ENCODE results near the gene CSKMT. TPM values are rescaled to one million over a fixed set of nuclear protein-coding genes. Genes with fewer than 3 reads are reported as not detected.
A peak's percentile ranks its signal among the peaks of the same experiment; 100 is the strongest.

CSKMT gene
- total RNA-seq, 1 experiment from 2014 or later: 16.3 TPM

DNA sequence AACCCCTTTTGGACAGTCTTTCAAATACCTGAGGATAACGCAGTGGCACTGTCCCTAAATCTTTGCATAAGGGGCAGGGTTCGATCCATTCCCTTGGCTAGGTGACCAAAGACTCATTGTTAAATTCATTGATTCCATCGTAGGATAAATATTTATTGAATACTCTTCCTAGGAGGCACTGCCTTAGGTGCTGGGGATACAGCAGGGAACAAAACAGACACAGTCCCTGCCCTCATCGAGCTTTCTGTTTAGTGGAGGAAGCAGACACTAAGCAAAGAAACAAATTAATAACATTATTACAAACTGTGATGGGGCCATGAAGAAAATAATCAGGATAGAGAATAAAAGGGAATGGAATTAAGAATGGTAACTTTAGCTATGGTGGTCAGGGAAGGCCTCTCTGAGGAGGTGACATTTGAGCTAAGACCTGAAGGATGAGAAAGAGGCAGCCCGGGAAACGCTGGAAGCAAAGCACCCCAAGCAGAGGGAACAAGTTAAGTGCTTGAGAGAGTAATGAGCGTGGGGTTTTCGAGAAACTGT lies 44.0 kb upstream of the CSKMT start:
- H3K4me3 ChIP-seq (ENCODE audit: low read length): peak overlapping the region; percentile 88
- no peaks in the 10 kb centered on the region for H4K20me1 ChIP-seq (ENCODE audit: low read length)
- H3K36me3 ChIP-seq (ENCODE audit: low read depth, low read length): peaks cover 14% of the 10 kb centered on the region; the same call in 1 of the 2 replicates
- H3K9ac ChIP-seq (ENCODE audit: low read length): peak overlapping the region; percentile 85
- peaks cover 21% of the 10 kb centered on the region for H3K4me1 ChIP-seq (ENCODE audit: insufficient read depth, low read length)
- BruUV-seq (replicated peaks): TSS peak; percentile 25
- ATAC-seq (no peak), DNase-seq (no peak)
- H3K9me3 ChIP-seq (ENCODE audit: low read length): no peaks in the 10 kb centered on the region
- peak overlapping the region; percentile 84 for H3K4me2 ChIP-seq (ENCODE audit: low read length)
- intact Hi-C loops (cut with micrococcal nuclease): no loop called here
- H3K9me2 ChIP-seq (replicated peaks; ENCODE audit: low read length): no peaks in the 10 kb centered on the region
- H3K27me3 ChIP-seq (ENCODE audit: low read length): no peaks in the 10 kb centered on the region
- ChIA-PET POLR2A (ENCODE audit: unreplicated experiment) (interaction anchor here (0.6 to 1.2 kb wide), 3 partner anchors 17 to 85 kb away, joined by 3 to 9 read pairs (median 5); partner anchors contain the start of gene INTS5), CTCF (interaction anchor here (1.3 to 2.0 kb wide), 2 partner anchors 9 to 44 kb away, joined by 3 to 5 read pairs; partner anchors contain the start of genes C11orf98 and CSKMT)
- H3F3A ChIP-seq (ENCODE audit: low read length, unreplicated experiment): peaks cover 13% of the 10 kb centered on the region
- peaks cover 24% of the 10 kb centered on the region for H3K79me2 ChIP-seq (ENCODE audit: low read length)
- TF ChIP-seq EZH2phosphoT487 (IDR thresholded peaks at IDR 0.05; ENCODE audit: borderline replicate concordance, low read length) (no peak), EZH2 (IDR thresholded peaks at IDR 0.05; ENCODE audit: low read length, unreplicated experiment) (no peak)
- H2AFZ ChIP-seq (ENCODE audit: low read length): peak overlapping the region; percentile 74
- peak overlapping the region; percentile 79 for H3K27ac ChIP-seq (ENCODE audit: low read length)

DNA sequence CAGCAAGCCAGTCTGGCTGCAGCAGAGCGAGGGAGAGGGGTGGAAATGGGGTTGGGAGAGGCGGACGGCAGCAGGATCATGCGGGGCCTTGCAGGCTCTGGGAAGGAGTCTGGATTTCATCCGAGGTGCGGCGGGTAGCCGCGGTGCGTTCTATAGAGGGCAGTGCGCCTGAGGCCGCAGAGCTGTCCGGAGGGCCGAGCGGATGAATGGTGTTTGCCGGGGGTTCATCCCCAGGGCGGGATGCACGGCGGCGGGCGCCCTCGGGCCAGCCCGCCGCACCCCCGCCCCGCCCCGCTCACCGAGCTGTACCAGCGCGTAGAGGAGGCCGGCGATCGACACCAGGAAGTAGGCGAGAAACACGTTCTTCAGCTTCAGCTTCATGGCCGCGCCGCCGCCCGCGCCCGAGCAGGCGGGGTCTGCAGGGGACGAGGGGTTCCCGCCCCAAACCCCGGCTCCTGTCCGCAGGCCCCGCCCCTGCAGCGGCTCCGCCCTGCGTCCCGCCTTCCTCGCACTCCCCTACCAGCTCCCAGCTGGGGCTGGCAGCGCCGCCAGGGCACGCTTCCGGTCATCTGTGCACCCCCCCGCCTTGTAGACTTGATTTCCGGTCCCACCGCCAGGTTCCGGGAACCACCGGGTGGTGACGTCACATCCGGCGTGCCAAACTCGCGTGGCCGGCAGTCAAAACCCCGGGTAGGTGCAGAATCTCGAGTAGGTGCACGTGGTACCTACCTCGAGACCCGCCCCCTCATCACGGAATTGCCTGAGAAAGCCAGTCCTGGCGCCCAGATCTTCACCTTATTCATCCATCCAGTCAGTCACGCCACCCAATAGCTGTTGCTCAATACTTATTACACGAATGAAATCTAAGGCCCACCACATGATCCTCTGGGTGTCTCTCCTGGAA lies 43.3 kb upstream of the CSKMT start, which contains the start of gene B3GAT3:
Gene B3GAT3, minus strand, starts transcription at position 420 of the 904 bp plus-strand sequence. Its CDS starts 39 bp downstream, at position 381.
- ATAC-seq: peak; percentile 95
- Histone ChIP-seq H3K79me2 (ENCODE audit: low read length) (peaks cover 24% of the 10 kb centered on the region), H3K9me3 (ENCODE audit: low read length) (no peaks in the 10 kb centered on the region), H3K27me3 (ENCODE audit: low read length) (no peaks in the 10 kb centered on the region), H3K36me3 (ENCODE audit: low read depth, low read length) (peaks cover 21% of the 10 kb centered on the region), H3K4me3 (ENCODE audit: low read length) (peak within 1 kb of the TSS; percentile 88), H3K4me1 (ENCODE audit: insufficient read depth, low read length) (peaks cover 21% of the 10 kb centered on the region), H3K27ac (ENCODE audit: low read length) (peak within 1 kb of the TSS; percentile 79), H2AFZ (ENCODE audit: low read length) (peak within 1 kb of the TSS; percentile 74), H3K9ac (ENCODE audit: low read length) (peak within 1 kb of the TSS; percentile 85), H3K9me2 (replicated peaks; ENCODE audit: low read length) (no peaks in the 10 kb centered on the region), H4K20me1 (ENCODE audit: low read length) (no peaks in the 10 kb centered on the region), H3K4me2 (ENCODE audit: low read length) (peak within 1 kb of the TSS; percentile 84), H3F3A (ENCODE audit: low read length, unreplicated experiment) (peaks cover 13% of the 10 kb centered on the region)
- ChIA-PET CTCF (interaction anchor here (0.5 to 2.0 kb wide), 4 partner anchors 10 to 149 kb away, joined by 3 to 6 read pairs (median 6); partner anchors contain the start of genes C11orf98, CSKMT and TAF6L), POLR2A (ENCODE audit: unreplicated experiment) (interaction anchor here (0.6 to 1.2 kb wide), 6 partner anchors 16 to 698 kb away, joined by 3 to 20 read pairs (median 5); partner anchors contain the start of genes EEF1G, INTS5 and TUT1)
- DNase-seq: peak; percentile 99
- intact Hi-C loops (cut with micrococcal nuclease): loop anchor here (2.0 kb wide), 1 partner anchor 31 kb away; the partner anchor contains the start of gene INTS5
- BruUV-seq (replicated peaks): no TSS peak
- TF ChIP-seq EZH2phosphoT487 (IDR thresholded peaks at IDR 0.05; ENCODE audit: borderline replicate concordance, low read length) (no peak), EZH2 (IDR thresholded peaks at IDR 0.05; ENCODE audit: low read length, unreplicated experiment) (no peak)
- TF ChIP-seq, protein P1, sequence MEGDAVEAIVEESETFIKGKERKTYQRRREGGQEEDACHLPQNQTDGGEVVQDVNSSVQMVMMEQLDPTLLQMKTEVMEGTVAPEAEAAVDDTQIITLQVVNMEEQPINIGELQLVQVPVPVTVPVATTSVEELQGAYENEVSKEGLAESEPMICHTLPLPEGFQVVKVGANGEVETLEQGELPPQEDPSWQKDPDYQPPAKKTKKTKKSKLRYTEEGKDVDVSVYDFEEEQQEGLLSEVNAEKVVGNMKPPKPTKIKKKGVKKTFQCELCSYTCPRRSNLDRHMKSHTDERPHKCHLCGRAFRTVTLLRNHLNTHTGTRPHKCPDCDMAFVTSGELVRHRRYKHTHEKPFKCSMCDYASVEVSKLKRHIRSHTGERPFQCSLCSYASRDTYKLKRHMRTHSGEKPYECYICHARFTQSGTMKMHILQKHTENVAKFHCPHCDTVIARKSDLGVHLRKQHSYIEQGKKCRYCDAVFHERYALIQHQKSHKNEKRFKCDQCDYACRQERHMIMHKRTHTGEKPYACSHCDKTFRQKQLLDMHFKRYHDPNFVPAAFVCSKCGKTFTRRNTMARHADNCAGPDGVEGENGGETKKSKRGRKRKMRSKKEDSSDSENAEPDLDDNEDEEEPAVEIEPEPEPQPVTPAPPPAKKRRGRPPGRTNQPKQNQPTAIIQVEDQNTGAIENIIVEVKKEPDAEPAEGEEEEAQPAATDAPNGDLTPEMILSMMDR (conservative IDR thresholded peaks at IDR 0.05; ENCODE audit: low read depth, low read length): no peak

Data from PC-3 (cell line).